Right lobe of liver (tissue), 4 donors: ENCODE data around the gene CCL7.

ENCODE experiments used
- POLR2A ChIP-seq: fragments of 450-650 bp; IDR thresholded peaks from one replicate; pipeline ENCODE4 v1.6.1; 2017; ENCODE audit warnings: antibody characterized with exemption, mild to moderate bottlenecking
- TF ChIP-seq, protein P1 (sequence below), 4 donors: fragments of 200-600 bp in 3 of 4; fragments of 450-650 bp in 1 of 4; IDR thresholded peaks; one replicate each; pipeline versions ENCODE4 v1.5.1 to v1.8.0; 2016 to 2022; ENCODE audit warnings: antibody characterized with exemption in 4 of 4, mild to moderate bottlenecking in 2 of 4
- donor health status: DM: no; HTN: no; CAD: no.
- donor health status: DM: no; HTN: no; CAD: no.
- donor health status: DM: no; HTN: yes; CAD: no.

DNA sequence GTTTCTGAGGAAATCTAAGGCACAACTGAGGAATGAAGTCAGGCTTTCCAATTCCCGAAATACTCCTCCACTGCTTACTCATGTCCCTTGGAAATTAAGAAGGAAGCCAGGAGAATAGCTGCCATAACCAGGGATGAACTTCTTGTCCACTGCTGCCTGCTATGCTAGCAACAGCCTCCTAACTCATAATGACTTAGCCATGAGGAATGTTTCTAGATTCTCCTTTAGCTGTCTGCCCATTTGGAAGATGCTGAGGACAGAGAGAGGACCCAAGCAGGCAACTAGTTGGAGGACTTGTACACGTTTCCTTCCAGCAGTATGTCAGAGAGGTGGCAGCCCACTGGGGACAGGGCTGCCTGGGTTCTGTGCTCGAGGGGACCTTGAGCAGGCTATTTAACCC is 15.9 kb upstream of the CCL7 start:
- TF ChIP-seq, protein P1, sequence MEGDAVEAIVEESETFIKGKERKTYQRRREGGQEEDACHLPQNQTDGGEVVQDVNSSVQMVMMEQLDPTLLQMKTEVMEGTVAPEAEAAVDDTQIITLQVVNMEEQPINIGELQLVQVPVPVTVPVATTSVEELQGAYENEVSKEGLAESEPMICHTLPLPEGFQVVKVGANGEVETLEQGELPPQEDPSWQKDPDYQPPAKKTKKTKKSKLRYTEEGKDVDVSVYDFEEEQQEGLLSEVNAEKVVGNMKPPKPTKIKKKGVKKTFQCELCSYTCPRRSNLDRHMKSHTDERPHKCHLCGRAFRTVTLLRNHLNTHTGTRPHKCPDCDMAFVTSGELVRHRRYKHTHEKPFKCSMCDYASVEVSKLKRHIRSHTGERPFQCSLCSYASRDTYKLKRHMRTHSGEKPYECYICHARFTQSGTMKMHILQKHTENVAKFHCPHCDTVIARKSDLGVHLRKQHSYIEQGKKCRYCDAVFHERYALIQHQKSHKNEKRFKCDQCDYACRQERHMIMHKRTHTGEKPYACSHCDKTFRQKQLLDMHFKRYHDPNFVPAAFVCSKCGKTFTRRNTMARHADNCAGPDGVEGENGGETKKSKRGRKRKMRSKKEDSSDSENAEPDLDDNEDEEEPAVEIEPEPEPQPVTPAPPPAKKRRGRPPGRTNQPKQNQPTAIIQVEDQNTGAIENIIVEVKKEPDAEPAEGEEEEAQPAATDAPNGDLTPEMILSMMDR (IDR thresholded peaks at IDR 0.05): no peak
- no peak for TF ChIP-seq POLR2A
